Activated T-cell treated with anti-CD3 and anti-CD28 coated beads for 48 hours (primary cell): ENCODE data around the gene VGLL4.

ENCODE experiments used
- DNase-seq: peaks from one replicate; pipeline ENCODE4 v3.0.0-alpha.2; 2020; ENCODE audit warnings: low read depth

The VGLL4 gene

DNA sequence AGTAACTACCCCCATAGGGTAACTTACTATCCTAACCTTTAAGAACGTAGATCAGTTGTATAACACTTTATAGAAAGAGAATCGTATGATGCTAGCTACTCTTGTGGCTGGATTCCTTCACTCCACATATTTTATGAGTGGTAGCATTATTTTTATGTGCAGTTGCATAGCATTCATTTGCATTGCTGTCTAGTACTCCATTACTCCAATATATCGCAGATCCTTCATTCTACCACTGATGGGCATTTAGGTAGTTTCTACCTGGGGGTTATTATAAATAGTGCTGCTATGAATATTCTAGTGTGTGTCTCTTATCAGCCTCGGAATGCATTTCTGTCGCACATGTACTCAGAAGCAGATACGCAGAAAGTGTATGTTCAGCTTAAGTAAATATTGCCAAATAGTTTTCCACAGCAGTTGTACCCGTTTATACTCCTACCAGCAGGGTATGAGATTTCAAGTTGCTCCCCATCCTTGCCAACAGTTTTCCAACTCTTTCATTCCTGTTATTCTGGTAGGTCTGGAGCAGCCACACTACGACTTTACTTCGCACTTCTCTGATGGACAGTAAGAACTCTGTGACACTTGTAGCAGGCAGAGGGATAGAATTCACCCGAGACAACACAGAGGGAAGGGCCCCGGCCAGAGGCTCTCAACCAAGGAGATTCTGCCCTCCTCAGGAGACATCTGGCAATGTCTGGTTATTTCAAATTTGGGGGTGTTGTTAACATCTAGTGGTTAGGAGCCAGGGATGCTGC lies 9.8 kb upstream of the VGLL4 start:
- DNase-seq: no peak

DNA sequence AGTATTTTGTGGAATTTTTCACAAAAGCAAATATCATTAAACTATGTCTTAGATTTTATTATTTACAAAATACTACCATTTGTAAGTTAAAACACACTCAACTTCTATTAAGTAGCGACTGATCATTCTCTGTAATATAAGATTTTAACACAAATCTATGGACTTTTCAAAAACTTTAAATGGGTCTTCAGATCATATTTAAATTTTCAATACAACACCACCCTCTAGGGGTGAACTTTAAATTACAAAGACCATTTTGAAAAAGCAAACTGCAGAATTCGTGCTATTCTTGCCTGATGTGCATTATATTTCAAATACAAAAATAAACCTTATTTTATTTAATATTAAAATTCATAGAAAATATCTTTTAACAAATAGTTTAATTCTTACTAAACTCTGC lies 8.2 kb upstream of the VGLL4 start:
- DNase-seq: no peak

DNA sequence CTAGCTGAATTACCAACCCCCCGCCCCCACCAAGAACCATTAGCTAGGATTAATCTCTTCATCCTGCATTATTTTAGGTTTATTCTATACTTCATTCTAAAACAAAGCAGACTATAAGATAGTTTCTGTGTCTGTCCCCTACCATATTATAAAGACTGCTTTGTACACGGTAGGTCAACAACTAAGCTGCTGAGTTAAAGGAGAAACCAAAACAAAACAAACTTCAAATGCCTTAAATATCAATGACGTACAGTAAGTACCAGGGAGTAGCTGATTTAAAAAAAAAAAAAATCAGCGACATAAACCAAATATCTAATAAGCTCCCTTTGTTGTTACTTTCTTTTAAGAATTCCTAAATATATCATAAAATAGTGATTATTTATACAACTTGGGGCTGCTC lies 7.8 kb upstream of the VGLL4 start:
- DNase-seq: no peak

DNA sequence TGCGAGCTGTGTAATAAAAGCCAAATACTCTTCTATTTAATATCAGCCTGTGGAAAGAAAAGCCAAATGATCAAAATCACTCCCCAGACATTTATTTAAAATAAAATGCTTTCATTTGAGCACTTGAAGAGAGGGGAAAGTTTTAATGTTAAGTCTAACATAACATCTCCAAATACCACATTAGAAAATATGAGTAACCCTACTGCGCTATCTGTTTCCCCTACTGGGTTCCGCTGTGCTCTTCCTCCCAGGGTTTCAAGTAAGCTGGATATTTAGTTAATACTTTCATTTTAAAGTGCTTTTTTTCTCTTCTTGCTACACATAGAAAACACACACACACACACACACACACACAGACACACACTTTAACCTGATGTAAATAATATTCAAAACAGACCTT lies 6.7 kb upstream of the VGLL4 start:
- no peak for DNase-seq

DNA sequence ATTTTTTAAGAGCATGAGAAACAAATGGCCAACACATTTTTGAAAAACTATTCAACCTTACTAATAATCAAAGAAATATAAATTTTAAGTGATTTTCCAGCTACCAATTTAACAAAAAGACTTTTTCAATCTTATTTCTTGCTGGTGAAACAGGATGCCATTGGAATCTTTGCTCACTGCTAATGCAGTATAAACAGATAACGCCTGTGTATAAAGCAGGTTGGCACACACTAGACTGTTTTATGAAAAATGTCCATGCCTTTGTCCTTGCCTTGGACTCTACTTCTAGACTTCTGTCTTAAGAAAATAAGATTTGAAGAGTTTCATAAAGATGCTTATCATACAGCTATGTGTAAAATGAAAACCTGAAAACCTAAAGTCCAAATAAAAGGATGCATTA lies 5.0 kb upstream of the VGLL4 start:
- no peak for DNase-seq

DNA sequence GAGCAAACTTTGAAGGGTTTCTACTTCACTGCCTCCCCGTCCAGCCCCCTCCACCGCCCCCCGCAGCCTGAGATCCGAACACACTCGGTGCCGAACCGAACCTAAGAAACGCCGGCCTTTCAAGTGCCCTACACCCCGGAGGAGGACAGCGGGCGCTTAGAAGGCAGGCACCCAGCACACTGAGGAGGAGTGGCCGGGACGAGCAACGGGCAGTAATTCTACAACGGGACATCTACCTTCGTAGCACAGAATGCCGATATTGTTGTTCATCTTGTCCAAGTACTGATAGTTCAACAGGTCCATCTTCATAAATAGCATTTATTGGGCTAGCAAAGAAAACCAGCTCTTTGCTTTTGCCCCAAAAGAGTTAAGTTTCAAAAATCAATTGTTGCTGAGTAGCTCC lies 513 bp downstream of the VGLL4 start:
- peak; percentile 25 for DNase-seq

DNA sequence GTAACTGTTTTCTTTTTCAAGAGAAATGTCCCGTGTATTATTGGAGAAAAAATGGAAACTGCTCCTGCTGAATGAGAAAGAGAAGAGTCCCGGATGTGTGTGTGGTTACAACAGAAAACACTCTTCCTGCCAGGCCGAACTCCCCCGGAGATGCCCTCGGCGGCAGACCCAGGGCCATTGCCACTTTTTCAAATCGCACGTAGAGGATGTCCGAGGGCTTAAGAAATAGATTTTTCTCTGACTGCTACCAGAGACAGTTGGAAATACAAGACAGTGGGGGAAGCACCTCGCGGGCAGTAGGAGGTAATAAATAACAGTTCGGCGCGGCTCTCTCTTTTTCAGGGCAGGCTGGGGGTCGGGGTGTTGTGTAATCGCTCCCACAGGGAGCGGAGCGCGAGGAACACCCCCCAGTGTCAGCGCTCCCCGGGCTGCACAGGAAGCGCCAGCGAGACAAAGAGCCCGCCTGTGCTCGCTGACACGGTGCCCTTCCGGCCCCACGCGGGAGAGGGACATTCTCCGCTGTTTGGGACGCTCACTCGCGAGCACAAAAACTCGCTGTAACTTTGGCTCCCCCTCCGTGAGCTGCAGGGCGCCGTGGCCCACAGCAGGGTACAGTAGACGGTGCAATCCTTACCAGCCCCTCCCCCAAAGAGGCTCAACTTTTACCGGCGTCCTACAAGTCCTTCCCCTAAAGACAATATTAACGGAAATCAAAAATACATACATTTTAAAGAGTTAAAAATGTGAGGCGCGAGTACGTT lies 1.1 kb downstream of the VGLL4 start:
- peak; percentile 63 for DNase-seq

DNA sequence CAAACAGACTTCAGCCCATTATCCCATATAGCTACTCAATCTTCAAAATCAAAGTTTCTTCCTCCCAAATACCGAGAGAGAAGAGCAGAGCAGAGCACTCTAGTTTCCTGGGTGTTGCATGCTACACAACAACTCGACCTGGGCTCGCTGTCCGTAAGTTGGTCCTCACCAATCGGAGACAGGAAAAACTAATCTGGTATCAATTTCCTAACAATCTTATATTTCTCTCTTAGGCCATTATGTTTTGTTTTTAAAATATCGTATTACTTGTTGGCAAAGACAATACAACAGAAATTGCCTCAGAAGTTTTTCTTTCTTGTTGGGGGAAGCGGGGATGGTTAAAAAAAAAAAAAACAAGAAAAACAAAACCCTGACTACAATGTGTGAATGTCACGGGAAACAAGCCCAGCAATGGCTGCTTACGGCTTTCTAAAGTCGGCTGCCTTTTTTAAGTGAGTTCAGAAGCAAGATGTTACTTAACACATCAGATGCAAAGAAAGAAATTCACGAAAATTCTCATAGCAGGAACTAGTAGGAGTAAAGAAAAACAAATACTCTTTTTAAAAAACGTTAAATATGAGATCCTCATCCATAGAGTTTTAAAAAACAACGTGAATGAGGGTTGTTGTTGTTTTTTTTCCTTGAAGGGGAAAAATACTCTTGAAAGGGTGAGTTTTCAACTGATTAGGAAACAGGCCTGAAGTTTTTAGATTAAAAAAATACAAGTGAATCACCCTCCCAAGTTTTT lies 1.9 kb downstream of the VGLL4 start:
- no peak for DNase-seq

DNA sequence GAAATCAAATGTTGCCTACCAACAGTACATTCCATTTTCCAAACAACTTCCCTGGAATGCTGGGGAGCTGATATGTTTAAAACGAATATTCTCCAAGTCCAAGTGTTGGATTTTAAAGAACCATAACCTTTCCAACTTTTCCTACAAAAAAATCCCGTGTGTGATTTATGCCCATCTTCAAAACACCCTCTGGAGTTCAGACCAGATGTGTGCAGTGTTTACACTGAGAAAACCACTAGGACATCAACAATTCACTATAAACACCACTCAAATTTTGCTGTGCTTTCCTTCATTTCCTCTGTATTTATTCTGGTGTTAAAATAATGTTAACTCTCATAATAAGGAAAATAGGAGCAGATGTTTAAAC lies 2.4 kb downstream of the VGLL4 start:
- no peak for DNase-seq

DNA sequence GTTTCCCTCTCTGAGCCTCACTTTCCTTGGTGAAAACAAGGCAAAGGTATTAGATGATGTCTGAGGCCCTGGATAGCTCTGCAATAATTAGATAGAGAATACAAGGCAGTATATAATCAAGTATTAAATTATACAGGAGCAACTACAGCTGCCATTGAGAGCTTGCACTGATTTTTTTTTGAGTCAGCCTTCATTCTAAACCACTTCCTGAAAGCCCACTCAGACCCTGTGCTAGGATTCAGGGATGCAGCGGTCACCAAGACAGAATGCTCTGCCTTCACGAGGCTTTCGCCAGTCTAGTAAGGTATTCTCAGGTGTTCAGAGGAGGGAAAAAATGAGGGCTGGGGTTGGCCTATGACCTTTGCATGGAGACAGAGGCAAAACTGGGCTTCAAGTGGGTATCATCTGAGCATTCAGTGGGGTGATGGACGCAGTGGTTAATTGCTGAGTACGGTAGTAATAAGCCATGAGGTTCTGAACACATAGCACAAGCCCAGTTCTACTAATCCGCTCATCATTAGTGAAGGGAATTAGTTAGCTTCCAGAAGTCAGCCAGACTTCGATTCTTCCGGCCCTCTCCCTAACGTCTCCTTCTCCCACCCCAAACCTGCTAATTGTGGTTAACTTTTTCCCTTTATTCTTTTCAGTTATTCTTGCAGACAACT lies 3.6 kb downstream of the VGLL4 start:
- no peak for DNase-seq

DNA sequence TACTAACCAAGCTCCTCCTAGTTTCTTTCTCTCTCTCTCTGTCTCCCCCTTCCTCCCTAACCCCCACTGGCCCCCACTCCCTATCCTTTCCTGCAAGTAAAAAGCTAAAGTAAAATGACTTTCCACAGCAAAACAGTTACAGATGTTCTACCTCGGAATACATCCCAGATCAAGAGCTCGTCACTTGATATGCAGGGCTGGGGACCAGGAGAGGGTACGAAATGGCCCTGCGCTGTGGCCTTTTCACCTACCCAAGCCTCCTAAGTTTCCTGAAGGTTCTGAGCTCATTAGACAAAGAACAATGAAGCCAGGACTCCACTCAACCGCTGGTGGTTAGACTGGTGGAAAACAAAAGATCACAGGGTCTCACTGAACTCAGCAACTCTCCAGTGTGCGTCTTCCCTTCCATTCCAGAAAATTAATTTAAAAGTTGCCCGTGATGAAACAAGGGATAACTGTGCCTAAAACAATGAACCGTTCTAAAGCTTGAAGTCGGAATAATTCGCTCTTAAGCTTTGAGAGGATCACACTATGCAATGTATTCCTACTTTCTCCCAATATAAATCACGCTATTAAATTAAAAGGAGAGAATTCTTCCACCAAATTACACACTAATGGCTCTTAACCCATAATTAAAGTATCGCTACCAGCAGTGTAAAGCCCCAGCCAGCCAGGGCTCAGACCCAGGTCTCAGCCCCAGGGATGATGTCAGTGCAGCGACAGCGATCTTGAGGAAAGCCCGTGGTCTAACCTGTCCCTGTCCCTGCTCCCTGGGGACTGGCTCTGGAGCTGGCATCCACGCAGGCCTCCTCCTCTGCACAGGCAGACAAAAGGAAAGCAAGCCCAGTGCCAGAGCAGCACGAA lies 5.0 kb downstream of the VGLL4 start:
- no peak for DNase-seq

DNA sequence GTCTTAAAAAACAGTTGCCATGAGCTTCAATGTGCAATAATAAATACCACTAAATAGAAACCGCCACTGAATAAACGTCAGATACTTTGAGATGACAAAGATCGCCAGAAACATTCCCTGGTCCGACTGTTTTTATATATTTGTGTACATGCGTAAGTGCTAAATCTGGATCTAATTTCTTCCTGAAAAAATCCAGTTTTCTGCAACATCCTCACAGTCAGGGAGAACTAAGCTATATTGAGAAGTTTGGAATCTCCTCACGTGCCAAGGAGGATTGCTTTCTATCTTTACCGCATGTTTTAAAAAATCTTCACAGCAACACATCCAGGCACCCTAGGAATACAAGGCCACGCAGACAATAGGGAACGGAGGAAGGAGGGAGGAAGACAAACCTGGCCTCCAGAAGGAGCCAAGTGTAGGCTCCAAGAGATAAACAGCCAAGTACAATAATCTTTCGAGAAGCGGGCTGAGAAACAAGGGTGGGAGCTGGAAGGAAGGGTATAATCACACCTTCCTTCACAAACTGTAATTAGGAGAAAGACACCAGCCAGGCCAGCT lies 5.7 kb downstream of the VGLL4 start:
- DNase-seq: no peak

DNA sequence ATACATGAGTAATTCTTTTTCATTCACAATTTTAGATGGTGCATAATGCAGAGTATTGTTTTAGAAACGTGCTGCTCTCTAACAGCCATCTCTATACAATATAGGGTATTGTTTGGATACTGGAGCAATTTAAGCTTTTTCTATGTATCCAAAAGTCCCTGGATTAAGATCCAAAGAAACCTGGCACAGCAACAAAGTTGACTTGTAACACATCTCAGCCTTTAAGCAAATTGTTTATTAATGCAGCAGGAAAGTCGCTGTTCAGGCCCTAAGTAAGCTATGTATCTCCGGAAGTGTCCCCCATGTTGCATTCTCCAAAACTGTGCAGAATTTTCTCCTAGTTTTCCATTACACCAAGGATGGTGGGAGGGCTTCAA lies 7.3 kb downstream of the VGLL4 start:
- no peak for DNase-seq

DNA sequence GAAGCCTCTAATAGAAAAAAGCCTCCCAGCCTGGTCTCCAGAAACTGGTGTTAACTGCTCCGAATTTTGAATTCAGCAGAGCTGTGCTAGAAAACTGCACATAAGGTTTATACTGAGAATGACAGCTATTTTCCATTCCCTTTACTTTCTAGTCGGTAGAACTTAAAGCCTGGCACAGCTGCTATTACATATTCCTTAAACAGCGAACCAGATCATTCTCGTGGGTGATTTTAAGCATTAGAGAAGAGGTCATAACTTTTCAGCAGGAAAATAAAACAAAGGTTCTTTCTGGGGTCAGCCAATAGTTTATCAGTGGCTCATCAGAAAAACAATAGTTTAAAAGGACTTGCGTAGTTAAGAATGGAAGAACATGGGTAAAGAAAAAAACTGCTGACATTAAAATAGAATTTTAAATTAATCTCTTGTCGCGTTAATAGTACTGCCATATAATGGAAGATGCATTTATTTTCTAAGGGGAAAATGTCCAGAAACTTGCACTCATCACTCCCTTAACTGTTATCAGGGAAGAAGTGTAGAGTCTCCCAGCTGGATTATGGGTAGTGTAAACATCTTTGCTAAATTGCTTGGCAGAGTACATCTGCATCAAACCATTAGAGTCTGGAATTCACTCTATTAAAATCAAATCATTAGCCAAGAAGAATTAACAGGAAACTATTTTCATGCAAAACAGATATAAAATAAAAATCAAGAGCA lies 7.9 kb downstream of the VGLL4 start:
- DNase-seq: no peak

DNA sequence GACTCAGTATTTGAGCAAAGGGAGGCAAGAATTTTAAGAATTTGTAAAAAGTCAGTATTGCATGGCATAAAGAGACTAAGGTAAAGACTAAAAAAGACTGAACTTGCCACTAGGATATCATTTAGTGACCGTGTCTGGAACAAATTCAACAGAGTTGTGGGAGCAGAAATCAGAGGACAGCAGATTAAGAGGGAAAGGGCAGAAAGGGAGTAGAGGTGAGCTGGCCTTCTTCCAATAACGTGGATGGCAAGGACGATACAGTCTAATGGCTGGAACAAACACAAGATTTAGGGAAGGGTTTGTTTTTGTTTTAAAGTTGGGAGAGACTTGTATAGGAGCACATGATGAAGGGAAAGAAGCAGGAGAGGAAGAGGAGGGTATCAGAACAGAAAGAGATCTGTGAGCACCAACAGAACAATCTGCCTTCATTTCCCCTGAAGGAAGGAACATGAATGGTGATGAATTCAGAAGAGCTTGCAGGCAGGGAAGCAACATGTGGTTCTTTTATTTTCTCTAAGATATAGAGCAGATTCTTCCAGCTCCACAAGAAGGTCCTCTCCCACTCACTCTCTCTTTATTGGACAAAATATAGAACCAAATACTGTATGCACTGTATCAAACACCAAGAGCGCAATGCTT lies 8.6 kb downstream of the VGLL4 start:
- no peak for DNase-seq

DNA sequence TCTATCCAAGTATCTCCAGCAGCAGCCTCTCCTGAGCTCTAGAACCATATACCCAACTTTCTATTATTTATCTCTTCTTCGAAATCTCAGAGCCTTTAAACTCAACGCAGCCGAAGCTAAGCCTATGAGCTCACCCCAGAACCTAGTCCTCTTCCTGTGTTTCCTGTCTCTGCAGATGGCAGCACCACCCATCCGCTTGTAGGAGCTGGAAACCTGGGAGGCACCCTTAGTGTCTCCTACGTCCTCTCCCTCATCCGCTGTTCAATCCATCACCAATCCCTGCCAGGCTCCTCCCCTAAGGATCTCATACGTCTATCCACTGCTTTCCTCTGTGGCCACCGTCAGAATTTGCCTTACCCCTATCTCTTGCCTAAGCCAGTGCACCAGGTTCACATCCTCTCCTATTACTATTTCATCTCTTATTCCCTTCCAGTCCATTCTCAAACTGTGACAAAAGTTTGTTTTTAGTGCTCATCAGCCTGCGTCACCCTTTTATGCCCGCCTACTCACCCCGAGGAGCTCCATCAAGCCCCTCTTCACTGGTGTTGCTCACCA lies 9.6 kb downstream of the VGLL4 start:
- DNase-seq: no peak

DNA sequence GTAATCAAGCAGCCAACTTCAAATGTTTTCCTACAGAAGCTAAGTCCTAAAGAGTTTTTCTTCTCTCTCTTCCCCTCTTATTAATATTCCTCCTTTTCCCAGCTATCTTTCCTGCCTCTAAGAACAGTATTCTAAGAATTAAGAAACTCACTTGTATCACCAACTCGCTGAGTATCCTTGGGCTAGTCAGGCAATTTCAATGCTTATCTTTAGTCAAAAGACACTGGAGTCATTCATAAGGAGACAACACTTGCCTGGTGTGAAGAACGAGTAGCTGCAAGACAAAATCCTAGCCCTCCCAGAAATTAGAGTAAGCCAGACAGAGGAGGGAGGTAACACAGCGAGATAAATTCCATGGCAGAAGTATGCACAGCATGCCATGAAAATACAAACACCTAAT lies 10.7 kb downstream of the VGLL4 start:
- DNase-seq: no peak

DNA sequence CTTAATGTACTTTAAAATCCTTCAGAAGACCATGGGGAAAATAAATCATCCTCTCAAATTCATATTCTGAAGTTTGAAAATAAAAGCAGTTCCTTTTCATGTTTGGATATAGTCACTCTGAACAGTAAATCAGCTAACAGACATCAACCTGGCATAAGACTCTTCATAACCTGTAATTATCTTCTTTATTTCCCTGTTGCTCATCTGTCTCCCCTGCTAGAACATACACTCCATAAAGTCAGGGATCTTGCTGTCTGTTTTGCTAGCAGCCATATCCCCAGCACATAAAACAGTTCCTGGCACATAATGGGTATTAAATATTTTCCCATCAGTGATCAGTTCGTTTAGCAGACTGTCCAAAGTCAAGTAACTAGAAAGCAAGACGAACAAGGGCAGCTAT lies 11.2 kb downstream of the VGLL4 start:
- DNase-seq: no peak

DNA sequence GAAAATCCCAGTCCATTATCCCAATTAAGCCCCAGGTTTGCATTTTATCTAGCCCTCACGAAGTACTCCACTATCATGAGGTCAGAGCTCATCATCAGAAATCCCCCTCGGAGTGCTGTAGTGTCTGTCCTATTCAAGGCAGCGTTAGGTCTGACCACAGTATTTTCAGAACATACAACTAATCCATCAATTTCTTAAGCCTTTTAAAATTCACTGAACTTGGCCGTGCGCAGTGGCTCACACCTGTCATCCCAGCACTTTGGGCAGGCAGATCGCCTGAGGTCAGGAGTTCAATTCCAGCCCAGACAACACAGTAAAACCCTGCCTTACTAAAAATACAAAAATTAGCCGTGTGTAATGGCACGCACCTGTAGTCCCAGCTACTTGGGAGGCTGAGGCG lies 11.9 kb downstream of the VGLL4 start:
- no peak for DNase-seq

DNA sequence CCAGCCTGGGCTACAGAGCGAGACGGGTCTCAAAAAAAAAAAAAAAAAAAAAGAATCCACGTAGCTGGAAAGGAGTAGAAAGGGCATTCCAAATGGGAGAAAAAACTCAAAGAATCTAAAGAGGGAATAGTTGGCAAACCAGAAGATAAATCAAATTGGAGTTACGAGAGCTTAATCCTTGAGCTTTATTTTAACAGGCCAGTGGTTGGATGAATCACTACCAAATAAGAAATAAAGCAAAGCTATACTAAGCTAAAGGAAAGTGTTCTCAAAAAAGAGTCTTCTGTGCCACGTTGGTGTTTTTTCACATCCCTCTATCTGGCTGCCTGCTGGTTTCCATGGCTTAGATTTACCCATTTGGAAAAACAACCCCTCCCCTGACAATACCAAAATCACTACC lies 14.0 kb downstream of the VGLL4 start:
- DNase-seq: no peak
